Measurements from ENCODE around the gene PPP6R3.

PPP6R3 gene

GRCh38 chr11:68543594-68543993, 83.0 kb downstream of the PPP6R3 start:
- Mint-ChIP-seq H3K27me3 (ENCODE audit: low read depth) (no peaks in the 10 kb centered on the region), H3K4me1 (ENCODE audit: low read depth) (peaks cover 37% of the 10 kb centered on the region), H3K4me3 (no peak overlapping the region), H3K36me3 (ENCODE audit: low read depth) (peaks cover 54% of the 10 kb centered on the region), H3K9me3 (no peaks in the 10 kb centered on the region), H3K27ac (peak overlapping the region; percentile 34)
- no peak for DNase-seq (ENCODE audit: low spot score)

GRCh38 chr11:68545347-68545746, 84.8 kb downstream of the PPP6R3 start:
- H3K27ac Mint-ChIP-seq = no peak overlapping the region
- H3K27me3 Mint-ChIP-seq (ENCODE audit: low read depth) = no peaks in the 10 kb centered on the region
- peaks cover 45% of the 10 kb centered on the region for H3K4me1 Mint-ChIP-seq (ENCODE audit: low read depth)

GRCh38 chr11:68545796-68546195, 85.2 kb downstream of the PPP6R3 start:
- no peak for DNase-seq (ENCODE audit: low spot score)
- Mint-ChIP-seq H3K4me1 (ENCODE audit: low read depth) (peaks cover 50% of the 10 kb centered on the region), H3K36me3 (ENCODE audit: low read depth) (peaks cover 59% of the 10 kb centered on the region), H3K27me3 (ENCODE audit: low read depth) (no peaks in the 10 kb centered on the region), H3K4me3 (no peak overlapping the region), H3K27ac (no peak overlapping the region), H3K9me3 (no peaks in the 10 kb centered on the region)

More at GRCh38 chr11:68545347-68545746, 84.8 kb downstream of the PPP6R3 start:
- H3K9me3 Mint-ChIP-seq = no peaks in the 10 kb centered on the region
- no peak for DNase-seq (ENCODE audit: low spot score)
- H3K4me3 Mint-ChIP-seq = no peak overlapping the region
- H3K36me3 Mint-ChIP-seq (ENCODE audit: low read depth) = peaks cover 56% of the 10 kb centered on the region

GRCh38 chr11:68546555-68546954, 86.0 kb downstream of the PPP6R3 start:
- H3K27ac Mint-ChIP-seq = no peak overlapping the region
- no peak overlapping the region for H3K4me3 Mint-ChIP-seq
- no peaks in the 10 kb centered on the region for H3K9me3 Mint-ChIP-seq
- no peak for DNase-seq (ENCODE audit: low spot score)
- H3K36me3 Mint-ChIP-seq (ENCODE audit: low read depth) = peaks cover 55% of the 10 kb centered on the region
- no peaks in the 10 kb centered on the region for H3K27me3 Mint-ChIP-seq (ENCODE audit: low read depth)
- peaks cover 47% of the 10 kb centered on the region for H3K4me1 Mint-ChIP-seq (ENCODE audit: low read depth)

- H3K4me3 Mint-ChIP-seq = peak overlapping the region; percentile 55
- no peak for DNase-seq (ENCODE audit: low spot score)
- H3K27me3 Mint-ChIP-seq (ENCODE audit: low read depth) = no peaks in the 10 kb centered on the region
- no peaks in the 10 kb centered on the region for H3K9me3 Mint-ChIP-seq
- peaks cover 60% of the 10 kb centered on the region for H3K36me3 Mint-ChIP-seq (ENCODE audit: low read depth)
- peak overlapping the region; percentile 55 for H3K27ac Mint-ChIP-seq
- H3K4me1 Mint-ChIP-seq (ENCODE audit: low read depth) = peaks cover 37% of the 10 kb centered on the region
These were observed 89.4 kb downstream of the PPP6R3 start for GRCh38 chr11:68549789-68550484.

GRCh38 chr11:68550485-68550817, 89.9 kb downstream of the PPP6R3 start:
- H3K9me3 Mint-ChIP-seq = no peaks in the 10 kb centered on the region

GRCh38 chr11:68551223-68551622, 90.7 kb downstream of the PPP6R3 start:
- no peak overlapping the region for H3K27ac Mint-ChIP-seq
- peaks cover 35% of the 10 kb centered on the region for H3K4me1 Mint-ChIP-seq (ENCODE audit: low read depth)
- H3K4me3 Mint-ChIP-seq = no peak overlapping the region
- no peak for DNase-seq (ENCODE audit: low spot score)
- peaks cover 56% of the 10 kb centered on the region for H3K36me3 Mint-ChIP-seq (ENCODE audit: low read depth)
- no peaks in the 10 kb centered on the region for H3K27me3 Mint-ChIP-seq (ENCODE audit: low read depth)
- no peaks in the 10 kb centered on the region for H3K9me3 Mint-ChIP-seq

More at GRCh38 chr11:68550485-68550817, 89.9 kb downstream of the PPP6R3 start:
- Mint-ChIP-seq H3K36me3 (ENCODE audit: low read depth) (peaks cover 57% of the 10 kb centered on the region), H3K27ac (peak overlapping the region; percentile 55), H3K4me3 (peak overlapping the region; percentile 55), H3K4me1 (ENCODE audit: low read depth) (peaks cover 37% of the 10 kb centered on the region), H3K27me3 (ENCODE audit: low read depth) (no peaks in the 10 kb centered on the region)
- peak; percentile 39 for DNase-seq (ENCODE audit: low spot score)

- Mint-ChIP-seq H3K36me3 (ENCODE audit: low read depth) (peaks cover 55% of the 10 kb centered on the region), H3K9me3 (no peaks in the 10 kb centered on the region), H3K4me3 (no peak overlapping the region), H3K4me1 (ENCODE audit: low read depth) (peaks cover 29% of the 10 kb centered on the region), H3K27ac (no peak overlapping the region), H3K27me3 (ENCODE audit: low read depth) (no peaks in the 10 kb centered on the region)
- no peak for DNase-seq (ENCODE audit: low spot score)
These were observed 91.2 kb downstream of the PPP6R3 start for GRCh38 chr11:68551777-68552176.

GRCh38 chr11:68552542-68552941, 92.0 kb downstream of the PPP6R3 start:
- H3K4me3 Mint-ChIP-seq = no peak overlapping the region
- H3K4me1 Mint-ChIP-seq (ENCODE audit: low read depth) = peaks cover 26% of the 10 kb centered on the region
- no peaks in the 10 kb centered on the region for H3K27me3 Mint-ChIP-seq (ENCODE audit: low read depth)
- no peaks in the 10 kb centered on the region for H3K9me3 Mint-ChIP-seq
- DNase-seq (ENCODE audit: low spot score) = no peak
- peaks cover 55% of the 10 kb centered on the region for H3K36me3 Mint-ChIP-seq (ENCODE audit: low read depth)
- no peak overlapping the region for H3K27ac Mint-ChIP-seq

- Mint-ChIP-seq H3K27ac (no peak overlapping the region), H3K27me3 (ENCODE audit: low read depth) (no peaks in the 10 kb centered on the region), H3K9me3 (no peaks in the 10 kb centered on the region), H3K4me1 (ENCODE audit: low read depth) (peaks cover 17% of the 10 kb centered on the region), H3K36me3 (ENCODE audit: low read depth) (peaks cover 51% of the 10 kb centered on the region), H3K4me3 (no peak overlapping the region)
- no peak for DNase-seq (ENCODE audit: low spot score)
These were observed 99.7 kb downstream of the PPP6R3 start for GRCh38 chr11:68560216-68560615.

GRCh38 chr11:68563454-68563853, 102.9 kb downstream of the PPP6R3 start:
- no peak overlapping the region for H3K4me3 Mint-ChIP-seq
- no peaks in the 10 kb centered on the region for H3K27me3 Mint-ChIP-seq (ENCODE audit: low read depth)
- no peak for DNase-seq (ENCODE audit: low spot score)
- H3K36me3 Mint-ChIP-seq (ENCODE audit: low read depth) = peaks cover 60% of the 10 kb centered on the region
- H3K9me3 Mint-ChIP-seq = no peaks in the 10 kb centered on the region
- peaks cover 19% of the 10 kb centered on the region for H3K4me1 Mint-ChIP-seq (ENCODE audit: low read depth)
- H3K27ac Mint-ChIP-seq = no peak overlapping the region

- no peaks in the 10 kb centered on the region for H3K9me3 Mint-ChIP-seq
- no peak for DNase-seq (ENCODE audit: low spot score)
- H3K4me3 Mint-ChIP-seq = no peak overlapping the region
- H3K4me1 Mint-ChIP-seq (ENCODE audit: low read depth) = peaks cover 22% of the 10 kb centered on the region
- no peaks in the 10 kb centered on the region for H3K27me3 Mint-ChIP-seq (ENCODE audit: low read depth)
- no peak overlapping the region for H3K27ac Mint-ChIP-seq
- H3K36me3 Mint-ChIP-seq (ENCODE audit: low read depth) = peaks cover 54% of the 10 kb centered on the region
These were observed 103.7 kb downstream of the PPP6R3 start for GRCh38 chr11:68564261-68564660.

GRCh38 chr11:68565768-68566167, 105.2 kb downstream of the PPP6R3 start:
- no peak for DNase-seq (ENCODE audit: low spot score)
- Mint-ChIP-seq H3K36me3 (ENCODE audit: low read depth) (peaks cover 54% of the 10 kb centered on the region), H3K4me1 (ENCODE audit: low read depth) (peaks cover 30% of the 10 kb centered on the region), H3K4me3 (no peak overlapping the region), H3K27me3 (ENCODE audit: low read depth) (no peaks in the 10 kb centered on the region), H3K27ac (no peak overlapping the region), H3K9me3 (no peaks in the 10 kb centered on the region)

- Mint-ChIP-seq H3K27ac (no peak overlapping the region), H3K27me3 (ENCODE audit: low read depth) (no peaks in the 10 kb centered on the region), H3K4me1 (ENCODE audit: low read depth) (peaks cover 25% of the 10 kb centered on the region), H3K36me3 (ENCODE audit: low read depth) (peaks cover 60% of the 10 kb centered on the region), H3K9me3 (no peaks in the 10 kb centered on the region), H3K4me3 (no peak overlapping the region)
- no peak for DNase-seq (ENCODE audit: low spot score)
These were observed 107.0 kb downstream of the PPP6R3 start for GRCh38 chr11:68567553-68567952.

GRCh38 chr11:68569357-68569756, 108.8 kb downstream of the PPP6R3 start:
- DNase-seq (ENCODE audit: low spot score) = no peak
- H3K36me3 Mint-ChIP-seq (ENCODE audit: low read depth) = peaks cover 66% of the 10 kb centered on the region
- no peak overlapping the region for H3K4me3 Mint-ChIP-seq
- H3K27ac Mint-ChIP-seq = no peak overlapping the region
- no peaks in the 10 kb centered on the region for H3K27me3 Mint-ChIP-seq (ENCODE audit: low read depth)
- peaks cover 19% of the 10 kb centered on the region for H3K4me1 Mint-ChIP-seq (ENCODE audit: low read depth)
- H3K9me3 Mint-ChIP-seq = no peaks in the 10 kb centered on the region

All from T-helper 2 cell treated with Interferon-gamma antibody and Interleukin-4, amounts not matched to agents 5 μg/mL and 100 μg/mL, for 36 hours (primary cell).